ENCODE data around the gene RAB33B.

DNA sequence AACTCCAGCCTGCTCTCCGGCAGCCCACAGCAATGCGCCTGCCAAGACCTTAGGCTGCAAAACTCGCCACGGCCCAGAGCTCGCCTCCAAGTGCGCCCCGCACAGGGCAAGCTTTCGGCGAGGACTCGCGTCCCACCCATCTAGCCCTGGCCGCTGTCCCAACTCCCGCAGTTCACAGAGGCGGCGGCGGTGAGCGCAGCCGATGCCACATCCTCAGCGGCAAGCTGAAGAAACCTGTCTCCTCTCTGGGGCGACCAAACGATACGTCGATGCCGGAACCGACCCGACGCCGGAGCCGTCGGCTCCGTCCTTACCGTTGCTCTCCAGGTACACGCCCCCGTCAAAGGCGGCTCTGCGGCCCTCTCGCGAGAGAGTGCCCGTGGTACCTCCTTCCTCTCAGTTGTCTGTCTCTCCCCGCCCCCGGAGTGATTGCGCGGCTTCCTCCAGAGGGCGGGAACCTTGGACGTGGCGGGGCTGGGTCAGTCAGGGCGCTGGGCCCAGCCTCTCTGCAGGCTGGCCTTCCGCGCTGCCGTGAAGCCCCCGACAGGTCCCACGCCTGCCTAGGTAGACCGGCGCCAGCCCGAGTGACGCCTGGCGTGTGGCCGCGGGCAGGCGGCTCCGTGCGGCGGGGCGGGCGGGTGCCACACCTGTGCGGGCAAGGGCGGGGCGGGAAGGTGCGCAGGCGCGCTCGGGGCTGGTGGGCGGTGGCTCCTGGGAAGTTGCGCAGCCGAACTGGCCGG, 380 bp upstream of the RAB33B start:
- TF ChIP-seq POLR2AphosphoS5 (IDR thresholded peaks at IDR 0.05; ENCODE audit: borderline replicate concordance, low read depth, low read length) (peak; percentile 74), EZH2 (IDR thresholded peaks at IDR 0.05) (no peak)

All from SK-N-MC (cell line).